Urinary bladder (tissue), 4 donors: ENCODE data around the gene IDI1. TPM values are rescaled to one million over a fixed set of nuclear protein-coding genes. Genes with fewer than 3 reads are reported as not detected.

Experiments used
- DNase-seq: peaks from one replicate; pipeline ENCODE4 v3.0.0-alpha.2; 2015; ENCODE audit errors: extremely low spot score
- H3K27ac ChIP-seq: one replicate; pipeline ENCODE4 v1.5.1; 2013; ENCODE audit warnings: low read depth, mild to moderate bottlenecking, moderate library complexity
- H3K36me3 ChIP-seq: one replicate; pipeline ENCODE4 v1.6.1; 2013; ENCODE audit warnings: mild to moderate bottlenecking, moderate library complexity; ENCODE audit not compliant: insufficient read depth
- H3K4me1 ChIP-seq: one replicate; pipeline ENCODE4 v1.6.1; 2013; ENCODE audit warnings: mild to moderate bottlenecking, moderate library complexity; ENCODE audit not compliant: insufficient read depth
- H3K4me3 ChIP-seq: one replicate; pipeline ENCODE4 v1.5.1; 2013; ENCODE audit warnings: low read depth, low read length
- WGBS: extraction: QIAGEN DNeasy Blood & Tissue Kit; methylation state at CpG from one replicate; pipeline ENCODE4 v1.1.7; 2013; 5-methylcytosine and 5-hydroxymethylcytosine counted together
- polyA plus RNA-seq: library from polyadenylated mRNA; stranded (reverse); fragments of 200-250 nt; gene quantifications from one replicate; pipeline ENCODE4 v1.2.3, GENCODE V29; 2013
- total RNA-seq: library from RNA; depleted of rRNA; stranded (reverse); fragments of >200 nt; gene quantifications from one replicate; pipeline ENCODE4 v1.2.3, GENCODE V29; 2014
- donor health status: healthy with polysubstance abuse.
- donor health status: healthy.

IDI1 gene
- total RNA-seq (86.0 TPM), polyA plus RNA-seq (31.4 TPM)

DNA sequence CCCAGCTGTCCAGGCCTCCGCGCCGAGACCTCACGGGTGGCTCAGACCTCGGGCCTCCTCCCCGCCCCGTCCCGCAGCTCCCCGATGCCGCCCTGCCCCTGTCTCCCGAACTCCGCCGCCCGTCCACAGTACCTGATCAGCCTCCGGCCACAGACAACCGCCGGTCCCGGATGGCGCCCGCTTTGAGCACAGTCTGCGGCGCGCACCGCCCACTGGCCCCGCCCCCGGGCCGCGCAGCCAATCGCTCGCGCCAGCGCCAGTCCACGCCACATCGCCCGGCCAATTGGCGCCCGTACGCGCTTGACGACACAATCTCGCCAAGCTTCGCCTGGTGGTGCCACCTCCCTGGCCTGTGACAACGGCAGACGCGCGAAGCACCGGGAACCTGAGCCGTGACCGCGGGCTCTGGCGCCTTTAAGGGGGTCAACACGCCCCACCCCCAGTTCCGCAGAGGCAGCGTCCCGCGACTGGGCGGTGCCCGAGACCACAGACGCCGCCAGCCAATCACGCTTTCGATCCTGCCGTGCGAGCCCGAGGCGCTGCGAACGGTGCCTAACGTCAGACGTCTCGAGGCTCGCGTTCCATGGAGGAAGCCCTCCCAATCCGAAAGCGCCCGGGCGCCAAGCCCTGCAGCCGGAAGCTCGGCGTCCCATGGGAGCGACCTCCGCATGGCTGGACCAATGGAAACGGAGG is at the start of gene IDI1:
Gene IDI1 (minus strand): TSS at position 388 of the 693 bp plus-strand sequence. CDS start 116 bp downstream, at position 272.
- H3K36me3 ChIP-seq: no peaks in the 10 kb centered on the region
- no peaks in the 10 kb centered on the region for H3K4me1 ChIP-seq
- H3K4me3 ChIP-seq: peak within 1 kb of the TSS; percentile 57
- peak within 1 kb of the TSS; percentile 100 for H3K27ac ChIP-seq
- under 1% methylated on average over 83 of the region's 83 CpGs for WGBS
- peak; percentile 94 for DNase-seq

DNA sequence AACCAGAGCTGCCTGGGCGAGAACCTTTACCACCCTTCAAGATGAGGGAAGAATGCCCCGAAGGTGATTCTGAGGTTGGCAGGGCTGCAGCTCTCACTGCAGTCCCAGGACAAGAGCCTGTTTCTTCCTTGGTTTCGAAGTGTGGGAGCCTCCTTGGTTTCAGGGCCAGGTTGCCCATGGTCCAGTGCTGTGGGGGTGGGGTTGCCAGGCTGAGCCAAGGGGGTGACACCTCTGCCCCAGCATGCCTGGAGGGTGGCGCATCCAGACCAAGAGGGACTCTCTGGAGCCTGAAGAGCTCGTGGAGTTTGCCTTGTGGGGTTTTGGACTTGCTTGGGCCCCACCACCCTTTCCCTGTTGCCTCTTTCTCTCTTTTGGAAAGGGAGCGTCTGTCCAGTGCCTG is 48.5 kb upstream of the IDI1 start:
- WGBS: 97% methylated on average over 6 of the region's 6 CpGs
- Histone ChIP-seq H3K27ac (no peak overlapping the region), H3K36me3 (peaks cover 4% of the 10 kb centered on the region), H3K4me1 (no peaks in the 10 kb centered on the region), H3K4me3 (no peak overlapping the region)
- DNase-seq: no peak

DNA sequence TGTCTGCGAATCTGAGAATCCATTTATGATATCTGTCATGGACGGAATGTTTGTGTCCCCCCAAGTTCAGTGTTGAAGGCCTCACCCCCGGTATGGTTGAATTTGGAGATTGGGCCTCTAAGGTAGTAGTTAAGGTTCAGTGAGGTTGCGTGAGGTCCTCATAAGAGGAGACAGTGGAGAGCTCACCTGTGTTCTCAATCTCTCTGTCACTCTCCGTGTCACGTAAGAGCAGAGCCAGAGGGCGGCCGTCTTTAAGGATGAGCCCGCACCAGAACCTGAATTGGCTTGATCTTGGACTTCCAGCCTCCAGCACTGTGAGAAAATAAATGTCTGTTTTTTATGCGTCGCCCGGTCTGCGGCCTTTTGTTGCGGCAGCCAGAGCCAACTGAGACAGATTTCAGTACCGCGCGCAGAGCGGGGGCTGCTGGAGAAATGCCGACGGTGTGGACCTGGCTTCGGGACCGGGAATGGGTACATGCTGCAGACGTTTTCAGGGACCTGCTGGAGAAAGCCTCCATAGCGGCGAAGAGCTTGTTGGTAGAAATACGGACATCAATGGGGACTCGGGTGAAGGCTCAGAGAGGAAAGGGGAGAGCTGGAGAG is 47.5 kb upstream of the IDI1 start:
- WGBS: 97% methylated on average over 27 of the region's 27 CpGs
- H3K4me3 ChIP-seq: no peak overlapping the region
- H3K36me3 ChIP-seq: peaks cover 4% of the 10 kb centered on the region
- no peak for DNase-seq
- no peaks in the 10 kb centered on the region for H3K4me1 ChIP-seq
- H3K27ac ChIP-seq: no peak overlapping the region

DNA sequence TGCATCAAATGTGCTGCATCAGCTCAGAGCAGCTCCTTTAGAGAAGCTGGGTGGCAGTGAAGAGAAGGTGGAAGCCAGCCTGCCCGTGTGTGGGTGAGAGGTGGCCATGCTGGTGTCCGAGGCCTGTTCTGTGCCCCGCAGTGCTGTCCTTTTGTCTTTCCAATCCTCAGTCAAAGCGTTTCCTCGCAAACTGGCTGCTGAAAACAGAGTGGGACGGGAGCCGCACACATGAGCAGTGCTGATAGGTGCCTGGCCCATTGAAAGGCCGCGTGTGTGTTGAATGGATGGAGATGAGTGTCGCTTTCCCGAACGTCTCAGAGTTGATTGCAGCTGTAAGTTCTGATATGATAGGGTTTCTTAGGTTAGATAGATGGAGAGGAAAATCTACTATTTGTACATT is 46.6 kb upstream of the IDI1 start:
- 93% methylated on average over 12 of the region's 12 CpGs for WGBS
- DNase-seq: no peak

DNA sequence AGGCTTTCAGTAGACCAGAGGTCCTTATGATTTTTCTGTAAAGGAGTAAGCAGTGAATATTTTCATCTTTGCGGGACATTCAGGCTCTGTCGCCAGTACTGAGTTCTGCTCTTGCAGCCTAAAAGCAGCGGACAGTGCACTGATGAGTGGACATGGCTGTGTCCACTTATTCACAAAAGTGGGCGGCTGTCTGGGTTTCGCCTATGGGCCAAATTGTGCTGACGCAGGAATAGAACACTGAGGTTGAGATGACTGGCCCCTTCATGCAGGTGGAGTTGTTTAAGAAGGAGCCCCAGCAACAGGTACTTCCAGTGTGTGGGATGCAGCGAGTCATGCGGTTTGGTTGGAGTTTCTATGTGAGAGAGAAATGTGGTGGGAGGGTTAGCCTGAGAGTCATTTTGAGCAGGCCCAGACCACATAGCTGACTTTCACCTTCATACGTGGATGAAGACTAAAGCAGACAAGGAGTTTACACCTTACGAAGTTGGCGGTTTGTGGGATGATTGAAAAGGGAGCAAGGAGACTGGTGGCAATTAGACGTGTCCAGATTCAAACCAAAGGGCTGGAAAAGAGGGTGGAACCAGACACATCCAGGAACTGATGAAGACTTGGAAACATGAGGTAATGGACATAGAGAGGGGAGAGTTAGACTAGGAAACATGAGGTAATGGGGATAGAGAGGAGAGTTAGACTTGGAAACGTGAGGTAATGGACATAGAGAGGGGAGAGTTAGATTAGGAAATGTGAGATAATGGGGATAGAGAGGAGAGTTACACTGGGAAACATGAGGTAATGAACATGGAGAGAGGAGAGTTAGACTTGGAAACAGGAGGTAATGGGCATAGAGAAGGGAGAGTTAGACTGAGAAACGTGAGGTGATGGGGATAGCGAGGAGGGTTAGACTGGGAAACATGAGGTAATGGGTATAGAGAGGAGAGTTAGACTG is 45.5 kb upstream of the IDI1 start:
- Histone ChIP-seq H3K4me3 (no peak overlapping the region), H3K4me1 (no peaks in the 10 kb centered on the region), H3K27ac (no peak overlapping the region), H3K36me3 (peaks cover 4% of the 10 kb centered on the region)
- DNase-seq: no peak
- 97% methylated on average over 15 of the region's 15 CpGs for WGBS

More for the DNA sequence above, 46.6 kb upstream of the IDI1 start:
- Histone ChIP-seq H3K4me3 (no peak overlapping the region), H3K36me3 (peaks cover 4% of the 10 kb centered on the region), H3K4me1 (no peaks in the 10 kb centered on the region), H3K27ac (no peak overlapping the region)

DNA sequence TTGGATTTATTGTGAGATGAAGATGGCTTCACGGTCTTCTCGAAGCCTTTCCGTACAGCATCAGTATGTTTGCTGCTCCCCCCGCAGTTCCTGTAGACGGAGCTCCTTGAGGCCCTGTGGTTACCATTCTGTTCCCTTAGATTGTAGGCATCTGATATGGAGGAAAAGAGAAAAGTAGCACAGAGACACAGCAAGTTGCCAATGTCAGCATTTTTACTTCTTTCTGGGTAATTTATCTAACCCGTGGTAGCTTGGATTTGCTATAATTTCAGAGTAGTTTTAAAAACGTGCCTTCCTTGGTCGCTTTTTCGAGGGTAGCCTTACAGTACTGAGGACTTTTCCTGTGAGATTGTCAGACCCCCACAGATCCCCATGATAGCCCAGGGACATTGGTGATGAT is 44.8 kb upstream of the IDI1 start:
- Histone ChIP-seq H3K4me3 (no peak overlapping the region), H3K27ac (no peak overlapping the region), H3K36me3 (peaks cover 4% of the 10 kb centered on the region), H3K4me1 (no peaks in the 10 kb centered on the region)
- 88% methylated on average over 9 of the region's 9 CpGs for WGBS
- DNase-seq: no peak

DNA sequence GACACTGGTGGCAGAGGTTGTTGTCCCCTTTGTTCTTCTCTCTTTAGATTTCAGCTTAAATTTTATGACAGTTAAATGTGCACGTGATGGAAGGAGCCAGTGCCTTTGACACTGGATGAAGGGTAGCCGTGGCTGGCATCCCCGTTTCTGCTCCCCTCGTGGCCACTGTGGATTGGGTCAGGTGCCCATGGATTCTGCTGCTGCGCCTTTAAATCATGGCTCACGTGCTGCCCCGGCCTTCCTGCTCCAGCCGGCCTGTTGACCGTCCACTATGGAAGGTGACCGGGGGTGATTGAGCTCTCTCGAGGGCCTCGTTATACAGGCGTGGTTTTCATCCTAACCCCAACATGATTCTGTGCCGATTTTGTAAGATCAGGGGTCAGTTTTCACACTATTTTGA is 41.8 kb upstream of the IDI1 start:
- no peaks in the 10 kb centered on the region for H3K4me1 ChIP-seq
- WGBS: 96% methylated on average over 14 of the region's 14 CpGs
- H3K27ac ChIP-seq: no peak overlapping the region
- no peak overlapping the region for H3K4me3 ChIP-seq
- H3K36me3 ChIP-seq: no peaks in the 10 kb centered on the region
- no peak for DNase-seq

DNA sequence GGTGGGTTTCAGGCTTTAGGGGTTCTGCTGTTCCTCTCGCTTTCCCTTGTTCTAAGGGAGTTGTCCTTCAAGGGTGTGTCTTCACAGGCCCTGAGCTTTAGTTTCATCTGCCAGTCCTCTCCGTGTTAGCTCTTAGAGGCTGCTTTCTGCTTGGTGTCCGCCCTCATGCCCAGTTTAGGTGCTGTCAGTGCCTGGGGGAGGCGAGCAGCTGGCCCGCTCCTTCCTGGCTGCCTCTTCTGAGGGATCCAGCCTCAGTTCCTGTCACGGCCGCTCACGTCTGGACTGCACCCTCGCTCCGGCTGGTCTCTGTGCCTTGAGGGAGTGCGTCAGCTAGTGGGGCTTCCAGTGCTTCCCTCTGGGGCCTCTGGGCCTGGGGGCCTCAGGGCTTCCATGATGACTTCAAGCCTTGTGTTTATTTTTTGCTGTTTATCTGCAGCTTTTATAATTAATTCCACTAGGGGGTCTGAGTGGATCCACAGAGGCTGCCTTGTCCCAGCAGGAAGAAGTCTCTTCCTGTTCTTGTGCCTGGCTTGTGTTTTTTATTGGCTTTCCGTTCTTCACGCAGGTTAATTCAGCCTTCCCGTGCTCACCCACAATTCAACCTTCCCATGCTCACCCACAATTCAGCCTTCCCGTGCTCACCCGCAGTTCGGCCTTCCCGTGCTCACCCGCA is 40.2 kb upstream of the IDI1 start:
- H3K27ac ChIP-seq: no peak overlapping the region
- DNase-seq: no peak
- peaks cover 5% of the 10 kb centered on the region for H3K36me3 ChIP-seq
- no peak overlapping the region for H3K4me3 ChIP-seq
- no peaks in the 10 kb centered on the region for H3K4me1 ChIP-seq
- 79% methylated on average over 19 of the region's 19 CpGs for whole genome bisulfite sequencing

DNA sequence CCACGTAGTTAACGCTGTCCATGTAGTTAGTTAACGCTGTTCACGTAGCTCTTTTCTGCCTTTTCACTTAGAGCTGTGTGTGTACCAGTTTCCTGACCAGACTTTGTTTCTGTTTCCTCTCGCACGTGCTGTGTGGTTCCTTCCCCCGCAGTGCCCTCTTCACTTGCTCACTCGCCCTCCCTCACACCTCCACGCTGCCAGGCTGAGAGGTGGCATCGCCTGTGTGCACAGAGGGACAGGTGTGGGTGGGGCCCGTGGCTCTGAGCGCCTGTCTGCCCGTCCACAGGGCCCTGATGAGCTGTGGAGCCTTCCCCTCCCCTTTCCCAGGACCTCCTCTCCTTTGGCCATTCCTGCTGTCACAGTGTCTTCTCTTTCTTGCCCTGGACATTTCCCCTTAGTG is 37.9 kb upstream of the IDI1 start:
- WGBS: 91% methylated on average over 13 of the region's 13 CpGs
- Histone ChIP-seq H3K36me3 (peaks cover 5% of the 10 kb centered on the region), H3K27ac (no peak overlapping the region), H3K4me1 (no peaks in the 10 kb centered on the region), H3K4me3 (no peak overlapping the region)
- no peak for DNase-seq

DNA sequence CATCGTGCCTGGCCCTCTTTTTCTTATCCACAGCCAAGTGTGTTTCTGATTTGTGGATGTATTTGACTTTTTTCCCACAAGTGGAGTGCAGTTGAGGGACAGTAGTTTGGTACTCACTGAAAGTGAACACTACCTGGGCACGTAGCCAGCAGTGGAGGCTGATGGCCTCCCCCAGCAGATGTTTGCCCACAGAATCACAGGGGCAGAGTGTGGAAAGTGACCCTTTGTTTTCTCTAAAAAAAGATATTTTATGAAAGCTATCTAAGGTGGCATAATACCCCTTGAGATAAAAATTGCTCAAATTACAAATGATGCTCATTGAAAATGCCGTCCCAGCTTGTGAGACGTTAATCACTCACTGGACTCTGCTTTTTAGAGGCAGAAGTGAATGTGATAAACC is 36.3 kb upstream of the IDI1 start:
- DNase-seq: no peak
- WGBS: 71% methylated on average over 4 of the region's 4 CpGs

DNA sequence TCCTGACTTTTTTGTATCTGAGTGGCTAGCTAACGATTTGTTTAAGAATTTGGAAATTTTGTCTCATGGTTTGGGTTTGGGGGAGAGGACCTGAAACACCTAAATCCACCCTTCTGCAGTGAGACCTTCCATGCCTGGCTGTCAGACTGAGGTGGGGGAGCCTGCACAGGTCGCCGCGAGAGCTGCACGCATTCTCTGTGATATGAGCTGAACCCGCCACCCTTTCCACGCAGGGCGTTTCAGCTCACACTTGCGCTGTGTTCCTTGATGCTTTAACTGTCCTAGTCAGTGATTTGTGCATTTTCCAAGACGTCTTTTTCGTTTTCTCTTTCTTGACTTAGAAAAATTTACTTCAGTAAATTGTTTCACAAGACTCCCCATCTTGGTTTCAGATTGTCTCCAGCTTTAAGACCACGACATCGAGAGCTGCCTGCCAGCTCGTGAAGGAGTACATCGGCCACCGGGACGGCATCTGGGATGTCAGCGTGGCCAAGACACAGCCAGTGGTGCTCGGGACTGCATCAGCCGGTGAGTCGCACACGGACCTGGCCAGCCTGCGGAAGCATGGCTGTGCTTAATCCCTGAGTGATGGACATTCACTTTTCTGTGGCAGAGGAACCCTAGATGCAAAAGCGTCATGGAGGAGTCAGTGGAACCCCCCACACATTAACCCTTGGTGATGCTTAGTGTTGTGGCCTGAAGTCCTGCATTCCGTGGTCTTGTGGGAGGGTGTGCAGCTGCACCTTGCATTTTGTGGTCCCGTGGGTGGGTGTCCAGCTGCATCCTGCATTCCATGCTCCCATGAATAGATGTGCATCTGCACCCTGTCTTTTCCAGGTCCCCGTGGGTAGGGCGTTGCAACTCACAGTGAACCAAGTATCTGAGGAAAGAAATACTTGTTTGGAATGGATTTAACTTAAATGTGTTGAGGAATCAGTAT is 35.4 kb upstream of the IDI1 start:
- Histone ChIP-seq H3K4me3 (no peak overlapping the region), H3K36me3 (peaks cover 5% of the 10 kb centered on the region), H3K4me1 (no peaks in the 10 kb centered on the region), H3K27ac (no peak overlapping the region)
- WGBS: 93% methylated on average over 28 of the region's 28 CpGs
- no peak for DNase-seq

More for the DNA sequence above, 36.3 kb upstream of the IDI1 start:
- H3K4me1 ChIP-seq: no peaks in the 10 kb centered on the region
- no peak overlapping the region for H3K4me3 ChIP-seq
- peaks cover 5% of the 10 kb centered on the region for H3K36me3 ChIP-seq
- H3K27ac ChIP-seq: no peak overlapping the region

DNA sequence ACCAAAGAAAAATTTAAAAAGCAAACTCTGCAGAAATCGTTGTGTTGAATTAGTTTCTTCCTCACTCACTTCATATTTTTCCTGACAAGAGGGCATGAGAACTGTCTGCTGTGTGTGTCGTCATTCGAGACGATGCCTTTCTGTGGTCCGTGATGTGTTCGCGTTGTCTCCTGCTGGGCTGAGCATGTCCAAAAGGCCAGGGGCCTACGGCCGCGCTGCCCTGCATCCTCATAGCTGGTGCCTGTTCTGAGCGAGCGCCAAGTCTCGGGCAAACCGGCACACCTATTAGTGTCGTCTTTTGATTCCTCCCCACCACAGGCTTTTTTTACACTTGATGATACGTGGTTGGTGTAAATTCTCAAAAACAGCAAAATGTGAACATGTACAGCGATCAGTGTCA is 34.7 kb upstream of the IDI1 start:
- H3K4me3 ChIP-seq: no peak overlapping the region
- no peak for DNase-seq
- WGBS: 95% methylated on average over 17 of the region's 17 CpGs
- H3K4me1 ChIP-seq: no peaks in the 10 kb centered on the region
- no peak overlapping the region for H3K27ac ChIP-seq
- H3K36me3 ChIP-seq: peaks cover 5% of the 10 kb centered on the region
